Progenitor cell of endocrine pancreas (in vitro differentiated cells): ENCODE measurements around the gene PRCD. TPM values are rescaled to one million over a fixed set of nuclear protein-coding genes. Genes with fewer than 3 reads are reported as not detected.

Source experiments
- DNase-seq: peaks from one replicate; pipeline ENCODE4 v3.0.0; 2021; ENCODE audit warnings: low spot score; ENCODE audit not compliant: unreplicated experiment
- H3K27ac Mint-ChIP-seq: 2 replicates; pipeline ENCODE4 v1.8.0; 2021; ENCODE audit warnings: mild to moderate bottlenecking, moderate library complexity, mixed read lengths
- H3K27me3 Mint-ChIP-seq: 2 replicates; pipeline ENCODE4 v1.8.0; 2021; ENCODE audit warnings: mixed read lengths
- H3K36me3 Mint-ChIP-seq: 2 replicates; pipeline ENCODE4 v1.8.0; 2022; ENCODE audit warnings: mixed read lengths; ENCODE audit not compliant: insufficient read depth
- H3K4me1 Mint-ChIP-seq: 2 replicates; pipeline ENCODE4 v1.8.0; 2021; ENCODE audit warnings: low read depth, mixed read lengths
- H3K4me3 Mint-ChIP-seq: 2 replicates; pipeline ENCODE4 v1.8.0; 2021; ENCODE audit warnings: low read depth, mild to moderate bottlenecking, moderate library complexity, mixed read lengths
- H3K9me3 Mint-ChIP-seq: 2 replicates; pipeline ENCODE4 v1.8.0; 2021; ENCODE audit warnings: low read depth, mixed read lengths
- total RNA-seq: library from RNA; stranded (reverse); gene quantifications from 2 replicates; pipeline ENCODE4 v1.2.1, GENCODE V29; 2021
- TF ChIP-seq, protein P1 (sequence below): fragments of 200-600 bp; sonication (generic); IDR thresholded peaks from one replicate; pipeline ENCODE4 v1.5.0; 2021; ENCODE audit warnings: antibody characterized with exemption, mild to moderate bottlenecking; ENCODE audit not compliant: unreplicated experiment

PRCD gene
- total RNA-seq, 1 donor from 2014 or later = 0.86 TPM

DNA sequence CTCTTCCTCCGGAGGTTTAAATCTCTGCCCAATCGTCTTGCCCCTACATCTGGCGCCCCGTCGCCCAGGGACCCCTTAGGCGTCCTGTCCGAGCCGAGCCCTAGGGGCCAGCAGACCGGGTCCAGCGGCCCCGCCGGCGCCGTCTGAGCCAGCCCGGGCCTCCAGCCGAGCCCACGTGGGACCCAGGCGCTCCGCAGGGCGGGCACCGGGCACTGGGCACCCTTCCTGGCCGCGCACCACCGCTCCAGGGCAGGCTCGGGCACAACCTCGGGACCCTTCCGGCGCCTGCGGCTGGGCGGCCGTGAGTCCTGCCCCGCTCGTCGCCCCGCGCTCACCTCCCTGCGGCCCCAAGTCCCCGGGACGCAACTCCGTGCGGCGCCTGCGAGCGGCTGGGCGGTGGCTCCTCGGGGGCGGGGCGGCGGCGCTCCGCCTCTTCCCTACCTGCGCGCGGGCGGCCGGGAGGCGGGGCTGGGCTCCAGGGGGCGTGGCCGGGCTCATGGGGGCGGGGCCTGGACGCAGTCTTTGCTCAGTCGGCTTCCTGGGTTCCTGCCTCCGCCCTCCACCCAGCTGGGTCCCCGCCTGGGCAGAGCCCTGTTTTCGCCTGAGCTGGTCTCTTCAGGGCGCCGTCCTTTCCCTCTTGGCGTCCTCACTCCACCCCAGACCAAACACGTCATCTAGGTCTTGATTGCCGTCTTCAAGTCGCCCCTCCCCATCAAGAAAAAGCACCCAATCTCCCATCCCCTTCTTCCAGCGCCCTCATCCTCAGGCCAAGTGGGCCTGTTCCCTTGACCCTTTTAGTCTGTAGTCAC lies 38.6 kb upstream of the PRCD start, which contains the start of gene RHBDF2:
Gene RHBDF2 (minus strand): TSS at position 406 of the 809 bp plus-strand sequence. CDS start 19,899 bp downstream, outside the sequence.
- H3K4me3 Mint-ChIP-seq = peak within 1 kb of the TSS; percentile 74
- peaks cover 23% of the 10 kb centered on the region for H3K4me1 Mint-ChIP-seq
- TF ChIP-seq, protein P1, sequence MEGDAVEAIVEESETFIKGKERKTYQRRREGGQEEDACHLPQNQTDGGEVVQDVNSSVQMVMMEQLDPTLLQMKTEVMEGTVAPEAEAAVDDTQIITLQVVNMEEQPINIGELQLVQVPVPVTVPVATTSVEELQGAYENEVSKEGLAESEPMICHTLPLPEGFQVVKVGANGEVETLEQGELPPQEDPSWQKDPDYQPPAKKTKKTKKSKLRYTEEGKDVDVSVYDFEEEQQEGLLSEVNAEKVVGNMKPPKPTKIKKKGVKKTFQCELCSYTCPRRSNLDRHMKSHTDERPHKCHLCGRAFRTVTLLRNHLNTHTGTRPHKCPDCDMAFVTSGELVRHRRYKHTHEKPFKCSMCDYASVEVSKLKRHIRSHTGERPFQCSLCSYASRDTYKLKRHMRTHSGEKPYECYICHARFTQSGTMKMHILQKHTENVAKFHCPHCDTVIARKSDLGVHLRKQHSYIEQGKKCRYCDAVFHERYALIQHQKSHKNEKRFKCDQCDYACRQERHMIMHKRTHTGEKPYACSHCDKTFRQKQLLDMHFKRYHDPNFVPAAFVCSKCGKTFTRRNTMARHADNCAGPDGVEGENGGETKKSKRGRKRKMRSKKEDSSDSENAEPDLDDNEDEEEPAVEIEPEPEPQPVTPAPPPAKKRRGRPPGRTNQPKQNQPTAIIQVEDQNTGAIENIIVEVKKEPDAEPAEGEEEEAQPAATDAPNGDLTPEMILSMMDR = no peak
- H3K27me3 Mint-ChIP-seq = peaks cover 26% of the 10 kb centered on the region
- H3K9me3 Mint-ChIP-seq = no peaks in the 10 kb centered on the region
- no peaks in the 10 kb centered on the region for H3K36me3 Mint-ChIP-seq
- peak; percentile 89 for DNase-seq
- H3K27ac Mint-ChIP-seq = peak within 1 kb of the TSS; percentile 2

DNA sequence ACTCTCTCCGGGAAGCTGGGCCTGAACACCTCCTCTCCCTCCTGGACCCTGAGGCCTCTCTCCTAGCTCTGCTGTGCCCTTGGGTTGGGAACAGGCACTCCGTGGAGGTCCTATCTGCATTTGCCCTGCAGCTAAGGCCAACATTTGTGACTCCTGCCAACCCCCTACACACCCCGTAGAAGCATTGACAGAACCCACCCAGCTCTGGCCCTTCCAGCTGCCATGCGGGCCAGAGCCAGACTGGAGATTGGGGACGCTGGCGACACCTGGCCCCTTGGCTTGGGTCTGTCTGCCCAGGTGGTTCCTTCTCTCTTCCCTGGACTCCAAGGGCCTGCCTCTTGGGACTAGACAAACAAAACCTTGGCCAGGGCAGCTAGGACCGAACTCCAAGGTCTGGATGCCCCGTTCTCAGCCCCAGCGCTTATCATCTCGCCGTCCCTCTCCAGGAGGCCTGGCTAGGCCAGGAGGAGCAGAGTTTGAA lies 38.0 kb upstream of the PRCD start:
- Mint-ChIP-seq H3K4me3 (peak overlapping the region; percentile 74), H3K4me1 (peaks cover 23% of the 10 kb centered on the region), H3K27me3 (peaks cover 27% of the 10 kb centered on the region), H3K9me3 (no peaks in the 10 kb centered on the region), H3K27ac (no peak overlapping the region), H3K36me3 (no peaks in the 10 kb centered on the region)
- TF ChIP-seq, protein P1 = no peak
- no peak for DNase-seq

DNA sequence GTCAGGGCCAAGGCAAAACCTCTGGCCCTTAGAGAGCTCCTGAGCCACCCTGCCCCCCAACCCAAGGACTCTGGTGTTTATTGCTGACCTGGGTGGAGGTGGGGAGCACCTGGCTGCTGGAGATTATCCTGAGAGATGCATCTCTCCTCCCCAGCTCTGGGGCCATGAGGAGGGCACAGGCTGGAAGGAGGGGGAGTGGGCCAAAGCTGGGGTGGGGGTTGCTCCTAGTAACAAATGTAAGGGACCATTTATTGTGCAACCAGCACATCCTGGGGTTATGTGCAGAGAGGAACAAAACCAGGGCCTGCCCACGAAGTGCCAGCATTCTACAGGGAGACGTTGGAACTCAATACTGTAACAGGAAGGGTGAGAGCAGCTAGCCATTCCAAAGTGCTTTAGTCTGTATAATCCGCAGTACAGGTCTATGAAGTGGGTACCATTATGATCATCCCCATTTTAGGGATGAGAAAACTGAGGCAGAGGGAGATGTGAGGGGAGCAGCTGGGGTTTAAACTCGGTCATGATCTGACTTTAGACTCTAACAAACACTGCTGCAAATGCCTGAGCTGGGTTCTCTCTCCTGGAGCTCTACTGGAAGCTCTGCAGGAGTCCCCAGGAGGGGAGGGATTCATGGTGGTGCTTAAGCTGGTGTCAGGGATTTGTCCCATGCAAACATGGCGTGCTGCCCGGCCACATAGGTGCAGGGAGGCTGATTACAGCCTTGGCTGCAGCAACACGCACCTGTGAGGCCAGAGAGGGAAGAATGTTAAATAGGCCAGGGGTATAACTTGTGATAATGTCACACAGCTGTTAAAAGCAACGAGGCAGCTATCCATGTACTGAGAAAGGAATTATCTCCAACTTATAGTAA lies 37.3 kb upstream of the PRCD start:
- no peaks in the 10 kb centered on the region for H3K9me3 Mint-ChIP-seq
- peaks cover 30% of the 10 kb centered on the region for H3K27me3 Mint-ChIP-seq
- H3K4me3 Mint-ChIP-seq = no peak overlapping the region
- no peak for DNase-seq
- peaks cover 23% of the 10 kb centered on the region for H3K4me1 Mint-ChIP-seq
- no peak overlapping the region for H3K27ac Mint-ChIP-seq
- H3K36me3 Mint-ChIP-seq = no peaks in the 10 kb centered on the region
- TF ChIP-seq, protein P1 = no peak

DNA sequence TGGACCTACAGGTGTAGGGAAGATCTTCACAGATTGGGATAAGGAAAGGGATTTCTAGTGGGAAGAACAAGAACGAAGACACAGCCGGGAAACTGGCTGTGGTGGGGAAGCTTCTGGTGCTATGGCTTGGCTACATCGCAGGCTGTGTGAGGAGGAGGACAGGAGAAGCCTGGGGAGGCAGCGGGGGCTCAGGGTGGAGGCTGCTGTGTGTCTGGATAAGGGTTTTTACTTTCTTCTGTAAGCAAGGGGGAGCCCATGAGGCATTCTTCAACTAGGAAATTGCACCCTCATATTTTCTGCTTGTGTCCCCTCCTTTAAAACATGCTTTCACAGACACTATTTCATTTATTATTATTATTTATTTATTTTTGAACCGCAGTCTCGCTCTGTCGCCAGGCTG lies 35.7 kb upstream of the PRCD start:
- H3K4me1 Mint-ChIP-seq = peaks cover 13% of the 10 kb centered on the region
- H3K27ac Mint-ChIP-seq = no peak overlapping the region
- peaks cover 34% of the 10 kb centered on the region for H3K27me3 Mint-ChIP-seq
- TF ChIP-seq, protein P1 = no peak
- DNase-seq = no peak
- H3K36me3 Mint-ChIP-seq = no peaks in the 10 kb centered on the region
- H3K9me3 Mint-ChIP-seq = no peaks in the 10 kb centered on the region
- no peak overlapping the region for H3K4me3 Mint-ChIP-seq
